Smooth muscle cell (in vitro differentiated cells): ENCODE measurements around the gene KCNJ5. TPM values are rescaled to one million over a fixed set of nuclear protein-coding genes. Genes with fewer than 3 reads are reported as not detected.
"Not testable (repeated sequence)": the region's sequence is repeated elsewhere in the genome, so short reads cannot be mapped to it uniquely, and the experiment has no call there.

Experiments used
- DNase-seq: peaks from one replicate; lab custom pipeline; 2025; ENCODE audit not compliant: unreplicated experiment; lab: John Stamatoyannopoulos, UW
- H2AFZ ChIP-seq: fragments of 200-600 bp; sonication (generic); 2 replicates; pipeline ENCODE4 v1.6.0; 2016; ENCODE audit warnings: antibody characterized with exemption, low read depth, mild to moderate bottlenecking
- H3F3A ChIP-seq: fragments of 200-600 bp; sonication (generic); 2 replicates; pipeline ENCODE4 v1.6.0; 2017; ENCODE audit warnings: antibody characterized with exemption, low read depth
- H3K27ac ChIP-seq: fragments of 200-600 bp; sonication (generic); 2 replicates; pipeline ENCODE4 v1.5.1; 2016; ENCODE audit warnings: low read depth, mild to moderate bottlenecking
- H3K27me3 ChIP-seq: fragments of 200-600 bp; sonication (generic); 2 replicates; pipeline ENCODE4 v1.6.1; 2016; ENCODE audit warnings: low read depth, mild to moderate bottlenecking
- H3K36me3 ChIP-seq: fragments of 200-600 bp; sonication (generic); 2 replicates; pipeline ENCODE4 v1.5.1; 2016; ENCODE audit warnings: low read depth
- H3K4me1 ChIP-seq: fragments of 200-600 bp; sonication (generic); 2 replicates; pipeline ENCODE4 v1.5.1; 2016; ENCODE audit warnings: low read depth
- H3K4me2 ChIP-seq: fragments of 200-600 bp; sonication (generic); 2 replicates; pipeline ENCODE4 v1.6.0; 2016; ENCODE audit warnings: mild to moderate bottlenecking
- H3K4me3 ChIP-seq: fragments of 200-600 bp; sonication (generic); 2 replicates; pipeline ENCODE4 v1.5.1; 2016; ENCODE audit warnings: mild to moderate bottlenecking
- H3K79me2 ChIP-seq: fragments of 200-600 bp; sonication (generic); 2 replicates; pipeline ENCODE4 v1.6.0; 2016; ENCODE audit warnings: low read depth, mild to moderate bottlenecking
- H3K9ac ChIP-seq: fragments of 200-600 bp; sonication (generic); 2 replicates; pipeline ENCODE4 v1.6.0; 2016; ENCODE audit warnings: low read depth
- H3K9me3 ChIP-seq: fragments of 200-600 bp; sonication (generic); replicated peaks from 2 replicates; pipeline ENCODE4 v1.5.1; 2016; ENCODE audit warnings: low read depth
- H4K20me1 ChIP-seq: fragments of 200-600 bp; sonication (generic); 2 replicates; pipeline ENCODE4 v1.6.0; 2016; ENCODE audit warnings: low read depth
- CTCF ChIP-seq: fragments of 200-600 bp; sonication (generic); IDR thresholded peaks from 2 replicates; pipeline ENCODE4 v1.5.1; 2017; ENCODE audit warnings: borderline replicate concordance, mild to moderate bottlenecking, antibody characterized with exemption; ENCODE audit not compliant: insufficient read depth, poor library complexity, severe bottlenecking
- WGBS: methylation state at CpG from one replicate; pipeline ENCODE4 v1.1.7; 2016; ENCODE audit warnings: low lambda C conversion rate; 5-methylcytosine and 5-hydroxymethylcytosine counted together
- polyA plus RNA-seq: library from polyadenylated mRNA; unstranded; fragments of >200 nt; fragmentation: Nextera tagmentation; extraction: Ambion mirVana; gene quantifications from 2 replicates; pipeline ENCODE4 v1.2.1, GENCODE V29; 2016
- total RNA-seq: library from RNA; depleted of rRNA; stranded (reverse); fragments of >200 nt; gene quantifications from 2 replicates; pipeline ENCODE4 v1.2.3, GENCODE V29; 2014

KCNJ5 gene
- total and polyA plus RNA-seq, 2 experiments from 2014 or later = 0.11 TPM; not detected in 1

GRCh38 chr11:128916037-128916572, 24.9 kb downstream of the KCNJ5 start:
- no peak for TF ChIP-seq CTCF
- WGBS = 63% methylated on average over 3 of the region's 3 CpGs
- H4K20me1 ChIP-seq = no peaks in the 10 kb centered on the region

GRCh38 chr11:128916681-128917080, 25.5 kb downstream of the KCNJ5 start:
- H3K4me2 ChIP-seq = no peak overlapping the region
- no peak overlapping the region for H3K27ac ChIP-seq
- H2AFZ ChIP-seq = no peak overlapping the region
- H4K20me1 ChIP-seq = no peaks in the 10 kb centered on the region
- no peaks in the 10 kb centered on the region for H3F3A ChIP-seq
- no peaks in the 10 kb centered on the region for H3K4me1 ChIP-seq
- no peaks in the 10 kb centered on the region for H3K79me2 ChIP-seq
- no peak for TF ChIP-seq CTCF
- no peaks in the 10 kb centered on the region for H3K9me3 ChIP-seq
- H3K9ac ChIP-seq = no peak overlapping the region
- no peak for DNase-seq
- peaks cover 5% of the 10 kb centered on the region for H3K27me3 ChIP-seq
- no peaks in the 10 kb centered on the region for H3K36me3 ChIP-seq
- 87% methylated on average over 2 of the region's 2 CpGs for WGBS
- no peak overlapping the region for H3K4me3 ChIP-seq

More at GRCh38 chr11:128916037-128916572, 24.9 kb downstream of the KCNJ5 start:
- peaks cover 5% of the 10 kb centered on the region for H3K27me3 ChIP-seq
- H3K4me3 ChIP-seq = no peak overlapping the region
- H3K4me2 ChIP-seq = no peak overlapping the region
- no peak for DNase-seq
- no peaks in the 10 kb centered on the region for H3F3A ChIP-seq
- H3K27ac ChIP-seq = no peak overlapping the region
- H3K79me2 ChIP-seq = no peaks in the 10 kb centered on the region
- H3K36me3 ChIP-seq = no peaks in the 10 kb centered on the region
- no peak overlapping the region for H2AFZ ChIP-seq
- H3K9me3 ChIP-seq = no peaks in the 10 kb centered on the region
- H3K9ac ChIP-seq = no peak overlapping the region
- no peaks in the 10 kb centered on the region for H3K4me1 ChIP-seq

- WGBS = 56% methylated on average over 5 of the region's 5 CpGs
- Histone ChIP-seq H3K36me3 (no peaks in the 10 kb centered on the region), H3K27ac (no peak overlapping the region), H3K4me3 (no peak overlapping the region), H2AFZ (no peak overlapping the region), H3K27me3 (peaks cover 5% of the 10 kb centered on the region), H3K9ac (no peak overlapping the region), H3K9me3 (no peaks in the 10 kb centered on the region), H3K4me2 (no peak overlapping the region), H3K79me2 (no peaks in the 10 kb centered on the region), H3F3A (no peaks in the 10 kb centered on the region), H4K20me1 (no peaks in the 10 kb centered on the region), H3K4me1 (no peaks in the 10 kb centered on the region)
- DNase-seq = no peak
- TF ChIP-seq CTCF = no peak
Observed at GRCh38 chr11:128917144-128917724, 26.1 kb downstream of the KCNJ5 start.

- H4K20me1 ChIP-seq = no peaks in the 10 kb centered on the region
- no peak overlapping the region for H3K4me2 ChIP-seq
- H3K9me3 ChIP-seq = no peaks in the 10 kb centered on the region
- no peaks in the 10 kb centered on the region for H3K36me3 ChIP-seq
- no peak for DNase-seq
- H3F3A ChIP-seq = no peaks in the 10 kb centered on the region
- no peak overlapping the region for H2AFZ ChIP-seq
- no peak overlapping the region for H3K9ac ChIP-seq
- H3K4me1 ChIP-seq = no peaks in the 10 kb centered on the region
- no peaks in the 10 kb centered on the region for H3K27me3 ChIP-seq
- no peak for TF ChIP-seq CTCF
- WGBS = 78% methylated on average over 5 of the region's 5 CpGs
- no peak overlapping the region for H3K27ac ChIP-seq
- no peaks in the 10 kb centered on the region for H3K79me2 ChIP-seq
- no peak overlapping the region for H3K4me3 ChIP-seq
Observed at GRCh38 chr11:128919216-128919615, 28.1 kb downstream of the KCNJ5 start.

GRCh38 chr11:128919635-128920034, 28.5 kb downstream of the KCNJ5 start:
- H4K20me1 ChIP-seq, DNase-seq, H3K27me3 ChIP-seq, H3K79me2 ChIP-seq, H3K9ac ChIP-seq, H3F3A ChIP-seq, H3K4me3 ChIP-seq, H3K36me3 ChIP-seq, H3K27ac ChIP-seq, H3K4me2 ChIP-seq, H3K9me3 ChIP-seq, H3K4me1 ChIP-seq, H2AFZ ChIP-seq: not testable (repeated sequence)
- 76% methylated on average over 7 of the region's 7 CpGs for WGBS
